GM12878 (cell line): ENCODE measurements around the gene TEX264. TPM values are rescaled to one million over a fixed set of nuclear protein-coding genes. Genes with fewer than 3 reads are reported as not detected.

Experiments used
- ATAC-seq: fragments of 200-7000 bp; cut with Tn5 transposase; 3 replicates; pipeline ENCODE4 v1.9.1; 2020; ENCODE audit warnings: mild to moderate bottlenecking, moderate library complexity
- BruUV-seq: library from RNA; stranded (reverse); fragments of 400-500 nt; replicated peaks from 2 replicates; lab custom pipeline; 2021; lab: Mats Ljungman, UMichigan
- CTCF ChIA-PET: fragments of 300-600 bp; sonication (Branson Sonifier 250); formaldehyde crosslinking; extraction: SDS; loops from one replicate; lab custom pipeline; 2021; ENCODE audit warnings: inconsistent platforms; lab: Yijun Ruan, JAX
- POLR2A ChIA-PET: fragments of 350-600 bp; formaldehyde crosslinking; extraction: SDS; loops from one replicate; lab custom pipeline; 2021; ENCODE audit warnings: inconsistent platforms; lab: Charles Lee
- RAD21 ChIA-PET: fragments of 300-600 bp; sonication (Branson Sonifier 250); formaldehyde crosslinking; loops from one replicate; lab custom pipeline; 2023; ENCODE audit warnings: antibody characterized with exemption; ENCODE audit not compliant: unreplicated experiment; lab: Charles Lee
- SMC1A ChIA-PET: fragments of 300-600 bp; sonication (Branson Sonifier 250); formaldehyde crosslinking; loops from one replicate; lab custom pipeline; 2023; ENCODE audit not compliant: unreplicated experiment, uncharacterized antibody; lab: Charles Lee
- DNase-seq: peaks from one replicate; pipeline ENCODE4 v3.0.0-alpha.2; 2011; ENCODE audit warnings: low read depth, low spot score
- FAIRE-seq: peaks from 3 replicates; lab custom pipeline; 2011; peaks lifted over from hg19 to GRCh38; lab: Jason Lieb, UNC
- H2AFZ ChIP-seq: 2 replicates; pipeline ENCODE4 v1.6.0; 2011; ENCODE audit warnings: low read depth, low read length, control low read depth; ENCODE audit not compliant: control insufficient read depth
- H3K27ac ChIP-seq: 2 replicates; pipeline ENCODE4 v1.5.1; 2011; ENCODE audit warnings: control low read depth; ENCODE audit not compliant: control insufficient read depth, insufficient read depth
- H3K27me3 ChIP-seq, 2 experiments: replicated peaks in 1 of 2; 2 replicates each; pipeline versions ENCODE4 v1.6.0 to v1.6.1; 2011; ENCODE audit warnings: low read length in 1 of 2; ENCODE audit not compliant: control insufficient read depth in 2 of 2, insufficient read depth in 2 of 2
- H3K36me3 ChIP-seq, 2 experiments: 2 replicates each; pipeline ENCODE4 v1.5.1; 2011; ENCODE audit warnings: low read length in 1 of 2; ENCODE audit not compliant: control insufficient read depth in 2 of 2, insufficient read depth in 2 of 2
- H3K4me1 ChIP-seq: 2 replicates; pipeline ENCODE4 v1.6.1; 2011; ENCODE audit warnings: mild to moderate bottlenecking, low read length, moderate library complexity, mixed read lengths; ENCODE audit not compliant: control insufficient read depth, insufficient read depth
- H3K4me2 ChIP-seq: 2 replicates; pipeline ENCODE4 v1.6.0; 2011; ENCODE audit warnings: control low read depth; ENCODE audit not compliant: control insufficient read depth, insufficient read depth
- H3K4me3 ChIP-seq: fragments of 200-600 bp; sonication (generic); 2 replicates; pipeline ENCODE4 v1.5.1; 2016
- H3K79me2 ChIP-seq: 2 replicates; pipeline ENCODE4 v1.6.0; 2011; ENCODE audit warnings: low read length; ENCODE audit not compliant: control insufficient read depth, insufficient read depth
- H3K9ac ChIP-seq: 2 replicates; pipeline ENCODE4 v1.8.0; 2011; ENCODE audit warnings: low read length, control low read depth, mixed read lengths; ENCODE audit not compliant: control insufficient read depth, insufficient read depth
- H3K9me3 ChIP-seq: replicated peaks from 3 replicates; pipeline ENCODE4 v1.5.1; 2011; ENCODE audit warnings: mild to moderate bottlenecking, low read length; ENCODE audit not compliant: control insufficient read depth, insufficient read depth
- H4K20me1 ChIP-seq: 2 replicates; pipeline ENCODE4 v1.6.0; 2011; ENCODE audit not compliant: control insufficient read depth, insufficient read depth
- BMI1 ChIP-seq: fragments of 450-650 bp; IDR thresholded peaks from 2 replicates; pipeline ENCODE4 v1.6.1; 2016; ENCODE audit warnings: mild to moderate bottlenecking, moderate library complexity, borderline replicate concordance
- CREB1 ChIP-seq: IDR thresholded peaks from 2 replicates; pipeline ENCODE4 v1.6.1; 2012; ENCODE audit warnings: low read depth, mild to moderate bottlenecking, inconsistent platforms
- GABPA ChIP-seq: IDR thresholded peaks from 2 replicates; pipeline ENCODE4 v1.6.1; 2014; ENCODE audit warnings: antibody characterized with exemption, low read depth, mild to moderate bottlenecking, inconsistent platforms
- HSF1 ChIP-seq: fragments of 150-350 bp; IDR thresholded peaks from 2 replicates; pipeline ENCODE4 v1.6.1; 2014; ENCODE audit warnings: mild to moderate bottlenecking, low read depth, low read length
- MXI1 ChIP-seq: fragments of 150-350 bp; IDR thresholded peaks from 2 replicates; pipeline ENCODE4 v1.6.1; 2011; ENCODE audit warnings: low read depth, mild to moderate bottlenecking, inconsistent platforms, low read length, improper control_type of control experiment
- NBN ChIP-seq: fragments of 450-650 bp; IDR thresholded peaks from 2 replicates; pipeline ENCODE4 v1.6.1; 2016
- POLR2A ChIP-seq: IDR thresholded peaks from 2 replicates; pipeline ENCODE4 v1.6.1; 2011; ENCODE audit warnings: low read depth, mild to moderate bottlenecking, low read length
- ZNF217 ChIP-seq: fragments of 450-650 bp; IDR thresholded peaks from 2 replicates; pipeline ENCODE4 v1.6.1; 2017; ENCODE audit warnings: antibody characterized with exemption, mild to moderate bottlenecking
- ZNF24 ChIP-seq: fragments of 450-650 bp; IDR thresholded peaks from 2 replicates; pipeline ENCODE4 v1.6.1; 2017; ENCODE audit warnings: antibody characterized with exemption, mild to moderate bottlenecking
- WGBS: methylation state at CpG from one replicate; pipeline ENCODE4 v1.1.6; 2016; ENCODE audit warnings: low lambda C conversion rate; ENCODE audit not compliant: insufficient replicate concordance, insufficient coverage; ENCODE audit errors: missing lambda C conversion rate; 5-methylcytosine and 5-hydroxymethylcytosine counted together
- in situ Hi-C: fragments of 300-500 bp; cut with MboI; formaldehyde crosslinking; loops from 9 replicates; pipeline ENCODE4 v1.14.3; 2018; ENCODE audit warnings: mixed read lengths
- intact Hi-C: fragments of 100-400 bp; cut with micrococcal nuclease; formaldehyde crosslinking; loops from one replicate; pipeline ENCODE4 v1.14.2; 2022; ENCODE audit not compliant: unreplicated experiment
- polyA plus RNA-seq, 11 experiments: library from polyadenylated mRNA; depleted of rRNA in 4 of 11; unstranded in 6 of 11; stranded (reverse) in 5 of 11; fragments of >200 nt; fragmentation: Nextera tagmentation in 4 of 11; fragmentation: Illumina TruSeq in 1 of 11; extraction: Ambion mirVana in 4 of 11; extraction: Trizol in 1 of 11; gene quantifications; 1 replicate in 1 of 11; 2 replicates in 10 of 11; pipeline versions ENCODE4 v1.2.1 to v1.2.3, GENCODE V29; 2011 to 2016; ENCODE audit warnings: inconsistent platforms in 2 of 11, missing spikeins in 2 of 11, low read depth in 1 of 11
- total RNA-seq, 4 experiments: library from RNA; depleted of rRNA in 3 of 4; stranded (reverse); fragments of >200 nt in 3 of 4; fragmentation: Illumina TruSeq in 1 of 4; extraction: Trizol in 1 of 4; gene quantifications; 2 replicates each; pipeline versions ENCODE4 v1.2.1 to v1.2.3, GENCODE V29; 2013 to 2021

TEX264 gene
- total and polyA plus RNA-seq, 10 of the 15 experiments (the other 5 are each of a cell fraction or from before 2014, with no cell fraction given), result 3.6 to 63.0 (median 52.4) TPM

GRCh38 chr3:51687431-51688205 lies 16.6 kb downstream of the TEX264 start:
- POLR2A ChIA-PET, result no interaction called here
- H3K4me3 ChIP-seq, result no peak overlapping the region
- intact Hi-C loops, result no loop called here

More at GRCh38 chr3:51687431-51688205, 16.6 kb downstream of the TEX264 start:
- no peak overlapping the region for H3K9ac ChIP-seq
- FAIRE-seq (no peak), ATAC-seq (no peak), DNase-seq (no peak)
- ChIA-PET SMC1A (interaction anchor here (0.6 to 4.1 kb wide), 3 partner anchors 15 to 185 kb away, joined by 3 to 12 read pairs (median 7); no protein-coding TSS in a partner anchor), RAD21 (interaction anchor here (1.2 kb wide), 1 partner anchor 186 kb away, joined by 3 read pairs; no protein-coding TSS in a partner anchor), CTCF (interaction anchor here (0.9 to 11.7 kb wide), 4 partner anchors 16 to 298 kb away, joined by 3 to 243 read pairs (median 121); partner anchors contain the start of genes DCAF1 and TEX264)
- no peak for TF ChIP-seq CREB1
- TF ChIP-seq BMI1, result no peak
- no peak for TF ChIP-seq POLR2A
- no peak for TF ChIP-seq ZNF24
- no peak for TF ChIP-seq GABPA
- TF ChIP-seq NBN, result no peak
- TF ChIP-seq ZNF217, result no peak
- TF ChIP-seq MXI1, result no peak
- TF ChIP-seq HSF1, result no peak
- H2AFZ ChIP-seq, result no peak overlapping the region
- no peak overlapping the region for H3K4me2 ChIP-seq
- H4K20me1 ChIP-seq, result no peaks in the 10 kb centered on the region; the same call in 1 of the 2 replicates
- BruUV-seq, result no TSS peak
- in situ Hi-C loops, result loop anchor here (25.0 kb wide), 1 partner anchor 1075 kb away; the partner anchor contains the start of genes CISH and MAPKAPK3
- H3K9me3 ChIP-seq, result no peaks in the 10 kb centered on the region
- 96% methylated on average over 14 of the region's 14 CpGs for WGBS
- peaks cover 18% of the 10 kb centered on the region for H3K4me1 ChIP-seq
- H3K36me3 ChIP-seq, result peaks cover 26 to 41% of the 10 kb centered on the region in 2 experiments
- H3K79me2 ChIP-seq, result peaks cover 6% of the 10 kb centered on the region
- no peak overlapping the region for H3K27ac ChIP-seq
- H3K27me3 ChIP-seq, result no peaks in the 10 kb centered on the region
